HG02623 (cell line): ENCODE measurements around the gene CDKL5.

Experiments used
- ATAC-seq: cut with Tn5 transposase; IDR thresholded peaks from one replicate; pipeline ENCODE4 v1.9.1; 2021; ENCODE audit warnings: moderate library complexity; ENCODE audit not compliant: unreplicated experiment

The CDKL5 gene

GRCh38 chrX:18640686-18641085 lies 215.3 kb downstream of the CDKL5 start:
- no peak for ATAC-seq

GRCh38 chrX:18643243-18643642 lies 217.8 kb downstream of the CDKL5 start:
- no peak for ATAC-seq

DNA sequence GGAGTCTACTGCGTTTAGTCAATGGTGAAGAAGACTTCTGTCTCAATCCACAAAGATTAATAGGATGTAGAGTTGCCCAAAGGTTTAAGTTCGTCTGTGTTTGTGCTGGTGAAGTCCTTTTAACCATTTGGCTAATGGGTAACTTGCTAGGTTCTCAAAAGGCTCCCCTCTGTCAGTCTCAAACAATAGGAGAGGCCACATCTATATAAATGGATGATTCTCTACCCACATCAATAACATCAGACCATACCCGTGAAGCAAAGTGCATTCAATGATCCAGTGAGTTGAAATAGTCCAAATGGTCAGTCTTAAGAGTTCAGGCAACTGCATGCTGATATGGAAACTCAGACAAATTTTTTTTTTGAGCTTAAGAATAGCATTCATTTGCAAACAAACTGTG lies 218.4 kb downstream of the CDKL5 start:
- no peak for ATAC-seq

DNA sequence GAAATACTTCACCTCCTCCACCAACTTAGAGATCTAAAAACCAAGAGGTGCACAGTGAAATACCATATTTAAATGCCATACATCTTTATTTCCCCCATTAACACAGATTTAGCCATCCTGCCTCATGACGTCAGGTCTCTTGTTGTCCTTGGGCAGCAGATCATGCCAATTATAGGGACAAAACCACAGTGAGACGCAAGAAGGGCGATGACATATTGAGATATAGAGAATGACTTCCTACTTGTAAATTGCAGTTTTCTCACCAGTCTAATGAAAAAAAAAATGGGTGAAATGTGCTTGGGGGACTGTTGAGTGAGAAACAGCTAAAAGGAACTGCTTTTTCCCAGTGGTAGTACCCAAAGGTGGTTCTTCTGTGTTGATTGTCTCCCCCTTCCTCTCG lies 222.2 kb downstream of the CDKL5 start:
- ATAC-seq = no peak

GRCh38 chrX:18649498-18649951 lies 224.1 kb downstream of the CDKL5 start:
- ATAC-seq = no peak

GRCh38 chrX:18650662-18651061 lies 225.3 kb downstream of the CDKL5 start:
- ATAC-seq = no peak

- no peak for ATAC-seq
Measured at GRCh38 chrX:18652636-18653035, 227.2 kb downstream of the CDKL5 start.

DNA sequence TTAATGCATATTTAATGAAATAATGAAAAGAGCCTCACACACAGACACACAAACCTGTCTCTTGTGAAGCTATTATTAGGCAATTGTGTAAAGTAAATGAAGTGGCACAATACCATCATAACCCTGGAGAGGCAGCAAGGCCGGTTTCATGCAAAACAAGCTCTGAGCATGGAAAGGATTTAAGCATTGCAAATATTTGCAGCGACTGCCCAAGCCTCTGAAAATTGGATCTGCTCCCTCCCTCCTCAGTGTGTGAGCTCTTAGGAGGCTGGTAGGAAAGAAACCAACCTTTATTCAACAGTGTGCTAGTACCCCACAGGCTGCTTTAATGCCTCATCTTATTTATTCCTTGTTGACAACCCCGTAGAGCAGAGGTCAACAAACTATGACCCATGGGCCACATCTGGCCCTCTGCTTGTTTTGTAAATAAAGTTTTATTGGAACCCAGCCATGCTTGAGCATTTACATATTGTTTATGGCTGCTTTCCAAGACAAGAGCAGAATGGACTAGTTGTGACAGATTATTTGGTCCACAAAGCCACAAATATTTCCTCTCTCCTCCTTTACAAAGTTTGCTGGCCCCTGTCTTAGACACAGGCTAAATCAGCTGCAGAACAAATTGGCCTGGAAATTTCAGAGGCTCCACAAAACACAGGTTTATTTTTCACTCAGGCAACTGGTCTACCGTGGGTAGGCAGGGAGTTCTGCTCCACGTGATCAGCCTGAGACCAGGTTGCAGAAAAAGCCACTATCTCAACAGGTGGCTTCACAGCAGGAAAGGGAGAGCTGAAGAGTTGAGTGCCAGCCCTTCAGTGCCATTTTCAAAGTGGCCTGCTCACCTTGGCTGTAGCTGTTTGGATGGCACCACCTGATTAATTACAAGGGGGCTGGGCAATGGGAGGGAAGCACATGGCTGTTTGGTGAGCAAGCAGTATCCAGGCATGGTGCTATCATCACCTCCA lies 229.7 kb downstream of the CDKL5 start:
- ATAC-seq = no peak

DNA sequence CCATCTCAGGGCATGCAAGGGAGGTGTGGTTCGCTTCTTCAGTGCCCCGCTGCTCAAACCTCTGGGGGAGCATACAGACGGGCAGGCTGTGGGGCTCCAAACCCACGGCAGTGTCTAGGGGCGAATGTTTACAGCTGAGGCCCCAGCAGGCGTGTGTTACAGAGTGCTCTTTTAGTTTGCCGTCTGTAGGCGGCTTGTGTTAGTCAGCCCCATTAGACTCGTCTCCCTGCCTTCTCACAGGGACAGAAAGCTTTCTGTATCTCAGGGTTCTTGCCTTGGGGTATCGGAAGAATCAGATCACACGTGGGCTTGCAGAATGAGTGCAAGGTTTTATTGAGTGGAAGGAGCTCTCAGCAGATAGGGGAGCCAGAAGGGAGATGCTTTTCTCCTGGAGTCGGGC lies 235.9 kb downstream of the CDKL5 start:
- no peak for ATAC-seq

GRCh38 chrX:18664947-18665346 lies 239.5 kb downstream of the CDKL5 start:
- ATAC-seq = no peak

- no peak for ATAC-seq
Measured at GRCh38 chrX:18666614-18667013, 241.2 kb downstream of the CDKL5 start.

GRCh38 chrX:18668071-18668835 lies 242.8 kb downstream of the CDKL5 start:
- no peak for ATAC-seq

- no peak for ATAC-seq
Measured at GRCh38 chrX:18672008-18672407, 246.6 kb downstream of the CDKL5 start, which contains the start of gene RS1. RS1 (minus strand) TSS chrX:18672108; CDS start chrX:18672068, 40 bp downstream.

DNA sequence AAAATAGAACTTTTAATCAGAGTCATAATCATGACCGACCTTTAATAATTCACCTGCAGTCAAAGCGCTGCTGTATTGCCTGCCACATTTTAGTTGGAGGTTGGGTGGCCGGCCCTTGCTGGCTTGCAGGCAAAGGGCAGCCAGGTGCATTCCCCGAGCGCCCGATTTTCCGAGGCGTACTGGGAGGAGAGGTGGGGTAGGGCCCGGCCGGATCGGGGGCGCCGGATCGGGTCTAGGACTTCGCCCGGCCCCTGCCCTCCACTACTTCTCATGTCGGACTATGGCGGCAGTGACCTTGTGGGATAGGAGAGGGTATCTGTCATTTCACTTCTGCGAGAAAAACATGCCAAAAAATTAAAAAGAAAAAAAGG lies 249.0 kb downstream of the CDKL5 start:
- peak; percentile 34 for ATAC-seq

DNA sequence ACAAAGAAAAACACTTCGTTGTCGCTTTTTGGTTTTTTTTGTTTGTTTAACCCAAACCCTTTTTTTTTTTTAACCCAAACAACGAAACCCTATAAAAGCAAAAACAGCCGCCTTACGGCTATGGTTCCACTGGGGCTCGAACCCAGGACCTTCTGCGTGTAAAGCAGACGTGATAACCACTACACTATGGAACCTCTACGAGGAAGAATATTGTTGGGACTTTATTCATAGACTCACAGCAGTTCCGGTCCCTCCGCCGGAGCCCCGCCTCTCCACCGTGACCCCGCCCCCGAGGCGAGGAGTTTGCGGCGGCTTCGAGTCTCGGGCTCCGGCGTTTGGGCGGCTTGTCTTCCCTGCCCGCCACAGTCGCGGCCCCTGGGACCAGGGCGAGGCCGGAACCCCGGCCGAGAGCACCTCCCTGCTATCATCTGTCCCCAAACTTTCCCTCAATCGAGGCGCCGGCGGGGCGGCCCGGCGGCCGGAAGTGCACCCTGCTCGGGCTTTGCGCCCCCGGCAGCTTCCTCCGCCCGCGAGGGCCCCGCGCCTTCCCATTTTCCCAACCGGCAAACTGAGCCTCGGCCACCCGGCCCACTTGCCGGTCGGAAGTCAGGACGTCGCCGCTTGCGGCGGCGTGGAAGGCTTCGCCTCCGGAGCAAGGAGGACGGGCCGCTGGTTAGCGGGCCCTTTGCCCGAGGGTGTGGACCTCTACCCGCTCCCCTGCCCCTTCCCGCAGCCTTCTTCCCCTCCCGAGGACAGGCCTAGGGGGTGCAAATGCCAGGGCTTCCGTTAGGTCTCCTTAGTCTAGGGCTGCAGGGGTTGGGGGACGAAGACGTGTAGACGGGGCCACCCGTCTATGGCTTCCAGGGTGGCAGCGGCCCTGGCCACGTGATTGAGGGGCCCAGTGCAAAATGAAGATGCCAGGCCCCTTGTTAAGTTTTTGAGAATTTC lies 249.7 kb downstream of the CDKL5 start:
- ATAC-seq = peak; percentile 82

GRCh38 chrX:18676050-18676449 lies 250.6 kb downstream of the CDKL5 start:
- no peak for ATAC-seq

GRCh38 chrX:18676470-18676869 lies 251.1 kb downstream of the CDKL5 start:
- ATAC-seq = no peak

GRCh38 chrX:18677161-18677869 lies 251.9 kb downstream of the CDKL5 start:
- no peak for ATAC-seq

- ATAC-seq = no peak
Measured at GRCh38 chrX:18681996-18682395, 256.6 kb downstream of the CDKL5 start.

DNA sequence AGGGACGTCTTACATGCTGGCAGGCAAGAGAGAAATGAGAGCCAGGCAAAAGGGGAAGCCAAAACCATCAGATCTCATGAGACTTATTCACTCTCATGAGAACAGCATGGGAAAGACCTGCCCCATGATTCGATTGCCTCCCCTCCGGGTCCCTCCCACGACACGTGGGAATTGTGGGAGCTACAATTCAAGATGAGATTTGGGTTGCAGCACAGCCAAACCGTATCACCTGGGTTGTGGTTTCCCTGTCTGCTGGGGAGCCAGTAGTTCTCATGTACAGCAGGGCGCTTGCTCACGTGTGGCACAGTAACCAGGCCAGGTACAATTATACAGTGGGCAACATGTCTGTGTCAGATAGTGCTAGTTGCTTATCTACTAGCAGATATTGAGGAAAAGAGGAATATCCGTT lies 257.6 kb downstream of the CDKL5 start:
- no peak for ATAC-seq
